ENCODE results near the gene ALG3.

The ALG3 gene

GRCh38 chr3:184196536-184196935 is 52.2 kb downstream of the ALG3 start:
- no peak for FAIRE-seq

GRCh38 chr3:184193991-184194539 is 54.7 kb downstream of the ALG3 start:
- DNase-seq (ENCODE audit: low spot score) = no peak
- FAIRE-seq = no peak

More at GRCh38 chr3:184196536-184196935, 52.2 kb downstream of the ALG3 start:
- DNase-seq (ENCODE audit: low spot score) = no peak

- no peak for FAIRE-seq
- no peak for DNase-seq (ENCODE audit: low spot score)
These were observed 55.9 kb downstream of the ALG3 start for GRCh38 chr3:184192889-184193288.
